GM18858 (cell line): ENCODE measurements around the gene TBC1D14.
A peak's percentile ranks its signal among the peaks of the same experiment; 100 is the strongest.

ENCODE experiments used
- ATAC-seq: cut with Tn5 transposase; IDR thresholded peaks from one replicate; pipeline ENCODE4 v1.9.1; 2021; ENCODE audit not compliant: unreplicated experiment

Gene TBC1D14, protein sequence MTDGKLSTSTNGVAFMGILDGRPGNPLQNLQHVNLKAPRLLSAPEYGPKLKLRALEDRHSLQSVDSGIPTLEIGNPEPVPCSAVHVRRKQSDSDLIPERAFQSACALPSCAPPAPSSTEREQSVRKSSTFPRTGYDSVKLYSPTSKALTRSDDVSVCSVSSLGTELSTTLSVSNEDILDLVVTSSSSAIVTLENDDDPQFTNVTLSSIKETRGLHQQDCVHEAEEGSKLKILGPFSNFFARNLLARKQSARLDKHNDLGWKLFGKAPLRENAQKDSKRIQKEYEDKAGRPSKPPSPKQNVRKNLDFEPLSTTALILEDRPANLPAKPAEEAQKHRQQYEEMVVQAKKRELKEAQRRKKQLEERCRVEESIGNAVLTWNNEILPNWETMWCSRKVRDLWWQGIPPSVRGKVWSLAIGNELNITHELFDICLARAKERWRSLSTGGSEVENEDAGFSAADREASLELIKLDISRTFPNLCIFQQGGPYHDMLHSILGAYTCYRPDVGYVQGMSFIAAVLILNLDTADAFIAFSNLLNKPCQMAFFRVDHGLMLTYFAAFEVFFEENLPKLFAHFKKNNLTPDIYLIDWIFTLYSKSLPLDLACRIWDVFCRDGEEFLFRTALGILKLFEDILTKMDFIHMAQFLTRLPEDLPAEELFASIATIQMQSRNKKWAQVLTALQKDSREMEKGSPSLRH

DNA sequence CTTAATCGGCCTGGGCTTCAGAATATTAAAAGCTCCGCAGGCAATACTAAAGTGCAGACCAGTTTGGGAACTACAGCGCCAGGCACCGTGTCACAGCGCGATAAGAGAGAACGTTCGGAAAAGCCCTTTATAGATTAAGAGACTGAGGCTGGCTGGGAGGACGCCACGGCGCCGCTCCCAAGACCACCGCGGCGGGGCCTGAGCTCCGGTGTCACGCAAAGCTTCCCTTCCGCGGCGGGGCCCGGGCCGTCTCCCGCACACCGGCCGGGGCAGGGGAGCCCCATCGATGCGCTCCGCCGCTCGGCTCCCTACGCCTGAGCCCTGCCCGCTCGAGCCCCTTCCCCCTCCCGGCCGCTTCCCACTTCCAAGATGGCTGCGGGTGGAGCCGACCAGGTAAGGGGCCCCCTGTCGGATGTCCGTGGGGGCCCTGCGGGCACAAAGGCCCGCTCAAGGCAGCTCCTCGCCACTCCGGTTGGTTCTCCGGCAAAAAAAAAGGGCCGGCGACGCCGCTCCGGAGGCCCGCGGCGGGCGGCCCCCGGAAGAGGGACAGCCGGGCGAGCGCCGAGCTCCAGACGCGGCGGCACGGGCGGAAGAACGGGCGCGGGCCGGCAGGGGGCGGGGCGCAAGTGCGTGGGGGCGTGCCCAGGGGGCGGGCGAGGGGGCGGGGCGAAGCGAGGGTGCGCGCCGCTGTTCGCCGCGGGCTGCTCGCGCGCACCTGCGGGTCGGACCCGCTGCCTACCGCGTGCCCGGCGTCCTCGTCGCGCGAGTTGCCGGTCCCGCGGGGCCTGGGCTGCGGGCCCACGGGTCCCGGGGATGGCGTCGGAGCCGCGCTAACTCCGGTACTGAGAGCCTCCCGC lies at the start of gene TBC1D14:
Gene TBC1D14 (plus strand): TSS at position 714 of the 857 bp plus-strand sequence. CDS start 13,564 bp downstream, outside the sequence.
- ATAC-seq: peak; percentile 72

DNA sequence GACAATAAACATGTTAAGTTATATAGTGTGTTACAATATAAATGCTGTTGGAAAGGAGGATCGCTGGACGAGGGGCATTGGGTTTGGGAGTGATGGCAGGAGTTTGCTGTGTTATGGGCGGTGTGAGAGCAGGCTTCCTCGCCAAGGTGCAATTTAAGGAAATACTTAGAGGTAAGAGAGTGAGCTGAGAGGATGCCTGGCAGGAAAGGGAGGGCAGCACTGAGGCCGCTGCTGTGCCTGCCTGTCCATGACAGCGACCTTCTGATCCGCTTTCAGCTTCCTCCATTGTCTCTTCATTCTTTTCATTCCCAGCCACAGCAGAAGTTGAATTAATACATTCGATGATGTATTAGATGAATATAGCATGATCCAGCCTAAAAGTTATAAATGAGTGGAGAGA lies 41.2 kb upstream of the TBC1D14 start:
- ATAC-seq: no peak

DNA sequence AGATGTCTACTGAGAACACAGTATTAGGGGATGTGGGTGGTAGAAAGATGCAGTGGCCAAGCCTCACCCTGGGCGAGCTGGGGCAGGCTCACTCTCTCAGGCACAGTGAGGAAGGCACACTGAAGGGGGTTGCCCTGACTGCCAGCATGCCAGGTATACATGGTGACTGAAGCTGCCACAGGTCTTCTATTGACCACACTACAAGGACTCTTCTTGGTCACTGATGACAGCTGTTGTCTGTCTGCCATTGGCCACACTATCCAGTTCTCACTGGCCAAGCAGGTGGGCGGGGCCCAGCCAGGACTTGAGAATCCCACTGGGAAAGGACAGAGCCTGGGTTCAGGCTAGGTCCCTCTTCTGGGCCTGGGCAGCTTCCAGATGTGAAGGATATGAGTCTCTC lies 39.7 kb upstream of the TBC1D14 start:
- ATAC-seq: no peak

DNA sequence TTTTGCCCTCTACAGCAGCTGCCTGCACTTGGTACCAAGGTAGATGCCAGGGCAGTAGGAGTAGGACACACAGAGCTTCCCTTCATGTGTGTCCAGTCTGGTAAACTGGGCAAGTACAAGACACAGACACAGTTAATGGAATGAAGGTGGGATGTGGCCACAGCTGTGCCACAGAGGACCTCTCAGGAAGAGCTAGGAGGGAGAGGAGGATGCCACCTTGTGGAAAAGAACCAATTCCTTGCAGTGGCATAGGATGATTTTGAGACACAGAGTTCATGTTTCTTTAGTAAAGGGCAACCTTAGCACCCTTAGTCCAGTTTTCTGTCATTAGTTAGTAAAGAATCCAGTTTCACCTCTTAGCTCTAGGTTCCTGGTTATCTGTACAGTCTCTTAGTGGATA lies 36.3 kb upstream of the TBC1D14 start:
- ATAC-seq: no peak

DNA sequence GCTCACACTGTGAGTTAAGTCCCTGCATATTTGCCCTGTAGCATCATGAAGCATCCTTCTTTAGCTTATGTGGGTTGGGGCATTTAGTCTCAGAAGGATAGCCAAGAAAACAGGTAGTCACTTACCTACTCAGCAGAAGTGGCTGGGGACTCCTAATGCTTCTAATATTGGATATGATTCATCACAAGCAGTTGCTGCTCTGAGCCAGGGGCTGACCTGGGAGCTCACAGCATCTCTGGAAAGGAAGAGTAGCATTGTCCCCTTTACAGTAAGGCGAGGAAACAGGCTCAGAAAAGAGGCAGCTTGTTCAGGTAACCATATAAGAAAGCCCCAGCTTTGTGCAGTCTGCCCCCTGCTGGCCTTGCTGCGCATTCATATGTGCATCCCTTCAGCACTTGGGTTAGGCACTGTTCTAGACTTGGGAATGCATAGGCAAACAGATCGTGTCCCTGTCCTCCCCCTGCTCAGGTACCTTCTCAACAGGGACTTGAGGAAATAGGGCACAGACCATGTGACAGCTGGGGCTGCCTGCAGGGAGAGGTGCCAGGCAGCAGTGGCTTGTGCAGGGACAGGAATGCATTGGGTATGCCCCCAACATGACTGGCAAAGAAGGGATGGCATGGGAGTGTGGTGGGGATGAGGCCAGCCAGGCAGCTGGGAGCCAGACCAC lies 35.7 kb upstream of the TBC1D14 start:
- ATAC-seq: peak; percentile 69

DNA sequence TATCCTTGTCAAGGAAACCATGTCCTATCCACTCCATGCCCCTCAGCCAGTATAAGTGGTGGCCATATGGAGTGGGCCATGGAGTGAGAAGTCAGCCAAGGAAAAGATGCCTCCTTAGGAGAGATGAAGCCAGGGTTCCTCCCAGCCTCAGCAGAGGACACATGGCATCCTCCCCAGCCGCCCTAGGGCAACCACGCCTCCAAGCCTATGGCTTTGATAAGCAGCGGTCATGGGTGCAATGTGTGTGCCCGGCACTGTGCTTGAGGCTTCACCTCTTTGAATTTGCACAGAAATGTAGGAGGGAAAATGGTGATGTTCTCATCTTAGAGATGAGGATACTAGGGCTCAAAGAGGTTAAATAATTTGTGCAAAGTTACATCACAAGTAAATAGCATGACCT lies 34.6 kb upstream of the TBC1D14 start:
- ATAC-seq: no peak

DNA sequence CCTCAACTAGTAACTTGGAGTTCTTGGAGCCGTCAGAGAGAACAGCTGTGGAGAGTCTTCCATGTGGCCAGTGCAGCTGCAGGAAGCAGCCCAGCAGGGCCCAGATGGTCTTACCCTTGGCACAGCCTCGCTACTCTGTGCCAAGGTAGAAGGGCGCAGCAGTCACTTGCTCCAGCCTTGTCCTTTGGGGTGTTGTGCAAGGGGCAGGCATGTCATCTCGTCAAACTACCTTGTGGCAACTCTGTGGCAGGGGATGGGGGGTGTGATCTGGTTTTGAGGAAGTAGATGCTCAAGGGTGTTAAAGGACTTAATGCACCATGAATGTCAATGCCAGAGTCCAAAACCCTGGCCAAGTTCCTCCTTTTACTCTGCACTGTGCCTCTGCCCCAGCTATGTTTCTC lies 34.2 kb upstream of the TBC1D14 start:
- ATAC-seq: no peak

DNA sequence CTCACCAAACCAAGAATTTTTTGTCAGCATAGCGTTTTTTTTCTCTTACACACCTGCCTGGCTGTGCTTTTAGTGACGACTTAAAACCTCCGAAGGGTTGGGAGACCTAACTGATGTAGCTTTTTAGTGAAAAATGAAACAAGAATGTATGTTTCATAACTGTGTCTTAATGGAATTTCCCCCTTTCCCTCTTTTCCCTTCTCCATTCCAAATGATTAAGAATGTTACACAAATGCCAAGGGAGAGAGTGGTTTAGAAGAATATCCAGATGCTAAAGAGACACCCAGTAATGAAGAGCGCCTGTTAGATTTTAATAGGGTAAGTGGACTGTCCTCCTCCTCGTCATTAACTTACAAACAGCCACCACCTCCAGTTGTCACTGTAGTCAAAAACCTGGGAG lies 33.2 kb upstream of the TBC1D14 start:
- no peak for ATAC-seq

DNA sequence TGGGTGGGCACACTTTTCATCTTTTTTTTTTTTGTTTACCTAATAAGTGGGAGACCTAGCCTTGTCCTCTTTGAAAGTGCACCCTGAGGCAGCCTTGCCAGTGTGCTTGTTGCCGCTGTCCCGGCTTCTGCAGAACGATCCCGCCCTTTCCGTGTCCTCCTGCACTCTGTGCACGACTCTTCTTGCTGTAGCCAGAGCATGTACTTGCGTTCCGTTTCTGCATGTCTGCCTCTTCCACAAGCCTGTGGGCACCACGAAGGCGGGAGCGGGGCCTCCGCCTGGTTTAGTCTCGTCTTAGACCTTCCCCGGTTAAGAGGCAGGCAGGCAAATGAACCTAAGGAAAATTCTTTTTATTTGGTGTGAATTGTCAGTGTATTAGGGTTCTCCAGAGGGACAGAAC lies 32.6 kb upstream of the TBC1D14 start:
- no peak for ATAC-seq

DNA sequence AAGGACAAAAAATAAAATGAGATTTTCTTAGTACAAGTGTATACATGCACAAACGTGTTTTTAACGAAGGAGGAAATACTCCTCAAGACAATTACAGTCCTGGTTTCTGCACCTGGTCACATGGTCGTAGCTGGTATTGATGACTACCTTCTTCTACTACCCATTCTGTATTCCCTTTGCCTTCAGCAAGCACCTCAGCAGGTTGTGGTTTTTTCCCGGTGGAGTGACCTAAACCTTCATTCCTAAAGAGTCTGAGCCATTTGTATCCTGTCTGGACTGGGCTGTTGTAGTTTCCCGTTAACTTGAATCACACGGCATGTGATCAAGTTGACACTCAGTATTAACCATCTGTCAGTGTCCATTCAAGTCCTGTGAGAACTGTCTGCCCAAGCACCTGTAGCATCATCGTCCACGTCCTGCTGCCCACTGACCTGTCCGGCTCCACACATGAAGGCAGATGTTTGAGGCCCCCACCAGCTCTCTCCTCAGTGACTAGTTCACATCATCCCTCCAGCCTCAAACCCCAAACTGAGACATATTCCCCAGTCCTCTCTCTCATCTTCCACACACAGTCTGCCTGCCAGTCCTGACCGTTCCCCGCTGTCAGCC lies 31.1 kb upstream of the TBC1D14 start:
- ATAC-seq: no peak

DNA sequence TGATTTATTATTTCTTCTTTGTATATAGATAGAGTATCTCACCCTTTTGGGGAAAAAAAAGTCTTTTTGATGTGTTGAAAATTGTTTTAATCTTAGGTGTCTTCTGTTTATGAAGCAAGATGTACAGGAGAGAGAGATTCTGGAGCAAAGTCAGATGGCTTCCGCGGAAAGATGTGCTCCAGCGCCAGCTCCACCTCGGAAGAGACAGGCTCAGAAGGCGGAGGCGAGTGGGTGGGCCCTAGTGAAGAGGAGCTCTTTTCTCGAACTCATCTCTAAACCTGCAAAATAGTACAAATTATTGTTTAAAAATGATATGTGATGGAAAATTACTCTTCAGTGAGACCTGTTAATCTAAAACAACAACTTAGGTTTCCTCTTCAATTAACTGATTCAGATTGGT lies 28.9 kb upstream of the TBC1D14 start:
- no peak for ATAC-seq

DNA sequence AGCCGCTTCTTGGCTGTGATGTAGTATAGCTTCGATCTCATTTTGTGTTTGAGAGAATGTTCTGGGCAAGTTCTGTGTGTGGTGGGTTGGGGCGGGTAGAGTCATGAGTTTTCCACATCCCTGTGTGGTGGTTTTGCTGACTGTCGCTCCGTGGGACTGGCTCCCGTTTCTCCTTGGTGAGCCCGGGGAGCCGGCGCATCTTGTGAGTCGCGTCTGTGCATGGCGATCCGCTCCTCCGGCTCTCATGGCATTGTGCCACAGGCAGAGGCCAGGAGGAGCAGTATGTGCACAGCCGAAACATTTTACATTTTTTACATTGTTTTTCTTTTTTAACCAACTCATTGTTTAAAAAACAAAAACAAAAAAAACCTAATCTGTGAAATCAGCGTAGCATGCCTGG lies 27.7 kb upstream of the TBC1D14 start:
- no peak for ATAC-seq

DNA sequence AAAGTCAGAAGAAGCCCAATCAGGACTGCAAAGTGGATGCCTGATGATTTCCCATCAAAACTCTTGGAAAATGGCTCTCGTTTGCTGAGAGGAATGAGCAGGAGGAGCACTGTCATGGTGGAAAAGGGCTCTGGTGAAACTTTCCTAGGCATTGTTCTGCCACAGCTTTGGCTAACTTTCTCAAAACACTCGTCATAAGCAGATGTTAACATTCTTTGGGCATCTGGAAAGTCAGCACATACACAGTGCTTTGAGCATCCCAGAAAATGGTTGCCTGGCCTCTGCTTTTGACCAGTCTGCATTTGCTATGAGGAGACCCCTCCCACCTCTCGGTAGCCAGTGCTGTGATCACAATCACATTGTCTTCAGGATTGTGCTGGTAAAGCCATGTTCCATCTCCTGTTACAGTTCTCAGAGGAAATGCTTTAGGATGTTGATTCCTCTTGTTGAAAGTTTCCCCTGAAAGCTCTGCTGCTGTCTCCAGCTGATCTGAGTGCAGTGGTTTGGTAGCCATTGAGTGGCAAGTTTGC lies 25.2 kb upstream of the TBC1D14 start:
- no peak for ATAC-seq

DNA sequence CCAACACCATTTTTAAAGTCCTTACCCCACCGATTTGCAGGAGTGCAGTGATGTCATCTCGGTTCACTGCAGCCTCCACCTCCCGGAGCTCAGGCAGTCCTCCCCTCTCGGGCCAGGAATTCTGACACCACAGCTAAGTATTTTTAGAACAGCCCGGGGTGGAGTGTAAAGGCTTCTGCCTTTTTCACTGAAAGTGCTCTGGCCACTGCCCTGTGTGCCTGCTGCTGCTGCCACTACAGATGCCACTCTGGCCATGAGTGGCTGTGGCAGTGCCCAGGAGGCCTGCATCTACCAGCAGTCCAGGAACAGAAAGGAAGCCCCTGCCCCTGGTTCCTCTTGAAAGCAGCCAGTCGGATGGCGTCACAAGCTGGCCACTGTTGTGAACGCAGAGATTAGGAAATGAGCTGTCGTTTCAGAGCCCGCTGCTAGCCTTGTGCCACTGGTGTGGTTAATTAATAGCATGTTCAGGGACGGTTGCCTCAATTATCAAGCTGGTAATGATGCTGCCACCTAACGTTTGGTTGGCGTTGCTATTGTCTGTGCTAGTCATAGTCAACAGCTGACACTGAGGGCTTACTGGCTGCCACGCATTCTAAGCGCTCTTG lies 23.6 kb upstream of the TBC1D14 start:
- ATAC-seq: no peak

DNA sequence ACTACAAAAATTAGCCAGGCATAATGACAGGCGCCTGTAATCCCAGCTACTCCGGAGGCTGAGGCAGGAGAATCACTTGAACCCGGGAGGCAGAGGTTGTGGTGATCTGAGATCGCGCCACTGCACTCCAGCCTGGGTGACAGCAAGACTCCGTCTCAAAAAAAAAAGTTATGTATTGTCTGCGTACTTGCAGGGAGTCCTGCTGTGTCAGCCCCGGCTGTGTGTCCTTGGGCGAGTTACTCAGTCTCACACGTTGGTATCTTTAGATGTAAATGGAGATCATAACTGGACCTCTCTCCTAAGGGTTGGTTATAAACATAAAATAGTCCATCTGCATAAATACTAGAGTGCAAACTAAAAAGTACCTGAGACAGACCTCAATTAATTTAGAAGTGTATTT lies 22.7 kb upstream of the TBC1D14 start:
- ATAC-seq: no peak

DNA sequence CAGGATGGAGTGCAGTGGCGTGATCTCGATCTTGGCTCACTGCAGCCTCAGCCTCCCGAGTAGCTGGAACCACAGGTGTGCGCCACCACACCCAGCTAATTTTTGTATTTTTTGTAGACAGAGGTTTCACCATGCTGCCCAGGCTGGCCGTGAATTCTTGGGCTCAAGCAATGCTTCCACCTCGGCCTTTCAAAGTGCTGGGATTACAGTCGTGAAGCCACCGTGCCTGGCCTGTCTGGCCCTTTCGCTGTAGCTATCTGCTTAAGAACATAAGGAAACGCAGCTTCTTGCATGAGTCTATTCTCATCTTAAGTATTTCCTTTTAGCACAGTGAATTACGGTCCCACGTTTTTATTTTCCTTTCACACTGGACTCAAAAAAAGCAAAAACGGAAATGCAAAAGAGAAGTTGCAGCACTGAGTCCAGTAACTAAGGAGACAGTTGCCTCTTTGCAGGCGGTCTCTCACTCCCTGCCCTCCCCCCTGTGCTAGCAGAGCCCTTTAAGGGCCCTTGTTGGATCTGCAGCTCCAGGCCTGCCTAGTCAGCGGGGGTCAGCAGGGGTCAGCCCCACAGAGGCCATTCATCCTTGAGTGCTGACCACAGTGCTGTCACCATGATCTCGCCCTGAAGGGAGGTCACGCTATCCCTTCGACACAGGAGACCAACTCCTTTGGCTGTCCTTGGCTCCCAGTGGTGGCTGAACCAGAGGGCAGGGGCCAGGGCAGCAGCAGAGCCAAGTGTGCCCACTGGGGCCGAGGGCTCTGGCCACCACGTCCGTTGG lies 21.8 kb upstream of the TBC1D14 start:
- ATAC-seq: no peak

DNA sequence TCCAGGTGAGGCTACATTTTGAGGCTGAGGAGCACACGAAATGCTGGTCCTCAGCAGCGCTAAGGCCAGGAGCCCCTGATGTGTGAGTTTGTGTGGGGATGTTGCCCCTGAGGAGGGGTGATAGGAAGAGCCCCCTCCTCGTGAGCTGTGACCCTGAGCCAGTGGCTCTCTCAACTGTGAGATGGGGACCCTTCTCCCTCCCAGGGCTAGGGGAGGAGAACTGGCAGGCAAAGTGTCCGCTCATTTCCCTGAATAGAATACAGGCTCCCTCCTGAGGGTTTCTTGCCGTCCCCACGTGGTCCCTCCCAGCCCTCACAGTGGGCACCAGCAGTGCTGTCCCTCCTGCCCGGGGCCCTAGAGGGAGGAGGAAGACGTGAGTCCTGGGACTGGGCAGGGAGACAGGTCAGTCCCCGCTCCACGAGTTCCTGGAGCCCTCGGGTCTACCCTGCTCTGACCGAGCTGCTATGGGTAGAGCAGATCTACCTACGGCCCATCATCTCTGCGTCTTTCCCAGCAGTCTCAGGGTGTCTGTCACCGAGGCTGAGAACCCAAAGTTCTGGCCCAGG lies 21.0 kb upstream of the TBC1D14 start:
- ATAC-seq: no peak

DNA sequence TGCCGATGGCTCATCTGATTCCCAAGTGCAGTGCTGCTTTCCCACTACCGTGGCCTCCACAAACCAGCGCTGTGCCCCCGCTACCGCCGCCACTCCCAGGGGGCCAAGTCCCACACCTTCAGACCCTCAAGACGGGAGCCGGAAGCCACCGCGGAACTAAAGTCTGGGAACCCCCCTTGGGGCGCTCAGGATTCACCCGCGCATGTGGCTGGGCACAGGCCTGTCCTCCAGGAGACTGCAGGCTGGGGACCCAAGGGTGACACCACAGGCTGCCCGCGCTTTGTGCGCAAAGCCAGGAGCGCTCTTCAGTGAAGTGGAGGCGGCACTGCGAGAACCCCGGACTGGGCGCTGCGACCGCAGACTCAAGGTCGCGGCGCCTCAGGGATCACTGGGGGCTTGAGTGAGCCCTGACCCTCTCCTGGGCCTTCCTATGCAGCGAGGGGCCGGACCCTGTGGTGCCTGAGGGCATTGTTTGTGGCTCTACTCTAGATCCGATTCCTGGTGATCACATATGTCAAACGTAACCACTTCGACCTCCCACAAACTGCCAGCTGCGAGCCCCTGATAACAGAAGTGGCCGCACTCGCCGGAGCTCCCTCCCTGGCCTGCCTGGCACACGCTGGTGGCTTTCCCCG lies 20.4 kb upstream of the TBC1D14 start:
- ATAC-seq: no peak
